ENCODE measurements around the gene NPAT. TPM values are rescaled to one million over a fixed set of nuclear protein-coding genes. Genes with fewer than 3 reads are reported as not detected.
"Not testable (repeated sequence)": the region's sequence is repeated elsewhere in the genome, so short reads cannot be mapped to it uniquely, and the experiment has no call there.

Gene NPAT
- total and polyA plus RNA-seq, 7 donors = 1.6 to 15.7 (median 12.1) TPM

DNA sequence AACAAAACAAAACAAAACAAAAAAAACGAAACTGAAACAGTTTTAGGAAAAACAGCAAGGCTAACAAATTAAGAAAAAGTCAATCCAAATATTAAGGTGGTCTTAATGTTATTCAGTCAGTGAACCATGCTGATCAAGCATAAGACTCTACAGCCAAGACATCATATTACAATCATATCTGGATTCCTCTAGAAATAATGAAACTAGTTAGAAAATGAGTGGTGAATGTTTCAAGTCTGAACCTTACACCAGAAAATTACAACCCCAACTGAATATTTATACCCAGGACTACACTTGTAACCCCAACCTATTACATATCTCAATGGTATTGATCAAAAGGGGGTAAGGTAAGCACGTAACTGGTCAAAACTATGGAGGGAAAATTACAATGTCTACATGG lies 52.3 kb downstream of the NPAT start:
- TF ChIP-seq POLR2A (IDR thresholded peaks at IDR 0.05) (no peak), POLR2AphosphoS5 (IDR thresholded peaks at IDR 0.05) (no peak), EP300 (IDR thresholded peaks at IDR 0.05) (no peak)
- TF ChIP-seq, protein P1, sequence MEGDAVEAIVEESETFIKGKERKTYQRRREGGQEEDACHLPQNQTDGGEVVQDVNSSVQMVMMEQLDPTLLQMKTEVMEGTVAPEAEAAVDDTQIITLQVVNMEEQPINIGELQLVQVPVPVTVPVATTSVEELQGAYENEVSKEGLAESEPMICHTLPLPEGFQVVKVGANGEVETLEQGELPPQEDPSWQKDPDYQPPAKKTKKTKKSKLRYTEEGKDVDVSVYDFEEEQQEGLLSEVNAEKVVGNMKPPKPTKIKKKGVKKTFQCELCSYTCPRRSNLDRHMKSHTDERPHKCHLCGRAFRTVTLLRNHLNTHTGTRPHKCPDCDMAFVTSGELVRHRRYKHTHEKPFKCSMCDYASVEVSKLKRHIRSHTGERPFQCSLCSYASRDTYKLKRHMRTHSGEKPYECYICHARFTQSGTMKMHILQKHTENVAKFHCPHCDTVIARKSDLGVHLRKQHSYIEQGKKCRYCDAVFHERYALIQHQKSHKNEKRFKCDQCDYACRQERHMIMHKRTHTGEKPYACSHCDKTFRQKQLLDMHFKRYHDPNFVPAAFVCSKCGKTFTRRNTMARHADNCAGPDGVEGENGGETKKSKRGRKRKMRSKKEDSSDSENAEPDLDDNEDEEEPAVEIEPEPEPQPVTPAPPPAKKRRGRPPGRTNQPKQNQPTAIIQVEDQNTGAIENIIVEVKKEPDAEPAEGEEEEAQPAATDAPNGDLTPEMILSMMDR (IDR thresholded peaks at IDR 0.05) = no peak
- no peaks in the 10 kb centered on the region for H3K9me3 ChIP-seq
- intact Hi-C loops (cut with DNase I) = no loop called here
- WGBS, 2 donors = 79 to 80% methylated on average over 2 of the region's 2 CpGs
- peaks cover 0 to 80% (median 12%) of the 10 kb centered on the region in 4 donors for H3K36me3 ChIP-seq
- H3K4me3 ChIP-seq = no peak overlapping the region
- no peak overlapping the region for H3K27ac ChIP-seq
- no peaks in the 10 kb centered on the region for H3K27me3 ChIP-seq
- no peaks in the 10 kb centered on the region for H3K4me1 ChIP-seq
- no peak for DNase-seq

DNA sequence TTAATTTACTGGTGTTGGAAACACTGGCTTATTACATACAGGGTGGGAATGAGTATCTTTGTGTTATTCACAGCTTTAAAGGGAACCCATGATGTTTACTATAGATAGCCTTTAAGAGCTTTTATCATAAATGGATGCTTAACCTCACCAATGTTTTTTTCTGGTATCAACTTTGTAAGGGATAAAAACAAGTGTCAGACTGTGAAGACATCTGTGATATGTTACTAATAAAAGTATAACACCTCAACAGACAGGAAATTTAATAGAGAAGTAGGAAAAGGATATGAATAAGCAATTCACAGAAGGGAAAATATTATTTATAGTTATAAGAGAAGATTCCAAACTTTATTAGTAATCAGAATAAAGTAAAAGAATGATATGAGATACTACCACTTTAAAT lies 54.8 kb downstream of the NPAT start:
- Histone ChIP-seq H3K4me3 (no peak overlapping the region), H3K27ac (no peak overlapping the region), H3K9me3 (no peaks in the 10 kb centered on the region), H3K4me1 (no peaks in the 10 kb centered on the region), H3K36me3 (peaks cover 3 to 82% (median 12%) of the 10 kb centered on the region in 4 donors), H3K27me3 (no peaks in the 10 kb centered on the region)
- TF ChIP-seq, protein P1 (IDR thresholded peaks at IDR 0.05) = no peak
- no peak for TF ChIP-seq POLR2A (IDR thresholded peaks at IDR 0.05)
- no peak for TF ChIP-seq EP300 (IDR thresholded peaks at IDR 0.05)
- no peak for TF ChIP-seq POLR2AphosphoS5 (IDR thresholded peaks at IDR 0.05)
- DNase-seq = no peak
- intact Hi-C loops (cut with DNase I) = no loop called here

GRCh38 chr11:108162878-108163277 lies 59.6 kb downstream of the NPAT start:
- H3K4me3 ChIP-seq; H3K27ac ChIP-seq; H3K27me3 ChIP-seq; DNase-seq; H3K4me1 ChIP-seq; intact Hi-C loops (cut with DNase I); H3K9me3 ChIP-seq: not testable (repeated sequence)
- peaks cover 9 to 100% (median 20%) of the 10 kb centered on the region in 4 donors for H3K36me3 ChIP-seq
- 79 to 96% methylated on average over 6 of the region's 6 CpGs for WGBS, 2 donors

DNA sequence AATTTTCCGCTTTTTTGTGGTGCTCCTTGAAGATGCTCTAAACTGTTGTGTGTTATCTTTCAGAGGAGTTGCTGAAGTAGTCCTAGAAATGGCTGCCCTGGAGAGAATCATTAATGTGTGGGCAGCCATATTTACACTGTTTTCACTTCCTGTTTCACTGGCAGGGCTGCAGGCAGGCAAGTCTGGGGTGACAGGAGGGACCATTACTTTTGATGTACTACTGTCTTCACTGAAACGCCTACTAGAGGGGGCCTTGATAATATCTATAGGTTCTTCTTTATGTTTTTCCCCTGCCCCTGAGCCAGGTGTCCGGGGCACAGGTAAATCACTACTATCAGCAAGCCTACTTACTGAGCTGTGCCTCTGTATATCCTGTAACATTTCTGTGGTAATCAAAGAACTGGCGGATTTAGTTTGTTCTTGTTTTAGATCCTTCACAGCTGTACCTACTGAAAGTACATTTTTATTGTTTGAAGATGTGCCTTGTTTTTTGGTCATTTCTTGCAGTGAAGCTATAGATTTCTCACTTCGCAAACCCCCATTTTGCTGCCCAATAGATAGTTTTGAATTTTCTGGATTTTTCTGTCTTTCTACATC lies 61.4 kb downstream of the NPAT start:
- TF ChIP-seq EP300 (IDR thresholded peaks at IDR 0.05) (no peak), POLR2AphosphoS5 (IDR thresholded peaks at IDR 0.05) (no peak), POLR2A (IDR thresholded peaks at IDR 0.05) (no peak)
- TF ChIP-seq, protein P1 (IDR thresholded peaks at IDR 0.05) = no peak
- peaks cover 9 to 83% (median 20%) of the 10 kb centered on the region in 4 donors for H3K36me3 ChIP-seq
- WGBS, 2 donors = 84 to 90% methylated on average over 5 of the region's 5 CpGs
- no peak for DNase-seq
- intact Hi-C loops (cut with DNase I) = no loop called here
- no peak overlapping the region for H3K4me3 ChIP-seq
- H3K27ac ChIP-seq = no peak overlapping the region
- no peaks in the 10 kb centered on the region for H3K4me1 ChIP-seq
- no peaks in the 10 kb centered on the region for H3K9me3 ChIP-seq
- H3K27me3 ChIP-seq = no peaks in the 10 kb centered on the region

DNA sequence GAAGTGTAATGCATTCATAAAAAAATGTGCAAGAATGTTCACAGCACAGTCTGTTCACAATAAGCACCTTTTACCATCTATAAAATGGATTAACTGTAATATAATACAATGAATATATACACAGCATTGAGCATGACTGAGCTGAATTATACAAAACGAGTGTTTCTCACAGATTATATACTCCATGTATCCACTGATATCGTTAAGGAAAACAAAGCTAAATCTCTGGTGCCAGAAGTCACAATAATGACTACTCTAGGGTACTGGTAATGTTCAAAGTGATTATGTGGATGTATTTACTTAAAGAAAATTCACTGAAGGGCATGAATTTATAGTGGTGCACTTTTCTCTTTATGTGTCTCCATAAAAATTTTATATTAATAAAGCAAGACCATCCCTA lies 67.8 kb downstream of the NPAT start:
- H3K4me1 ChIP-seq = no peaks in the 10 kb centered on the region
- DNase-seq = no peak
- no peaks in the 10 kb centered on the region for H3K27me3 ChIP-seq
- H3K4me3 ChIP-seq = no peak overlapping the region
- intact Hi-C loops (cut with DNase I) = no loop called here
- no peaks in the 10 kb centered on the region for H3K9me3 ChIP-seq
- H3K27ac ChIP-seq = no peak overlapping the region
- TF ChIP-seq POLR2A (IDR thresholded peaks at IDR 0.05) (no peak), POLR2AphosphoS5 (IDR thresholded peaks at IDR 0.05) (no peak), EP300 (IDR thresholded peaks at IDR 0.05) (no peak)
- TF ChIP-seq, protein P1 (IDR thresholded peaks at IDR 0.05) = no peak
- 74 to 83% methylated on average over 2 of the region's 2 CpGs for WGBS, 2 donors
- peaks cover 5 to 68% (median 10%) of the 10 kb centered on the region in 4 donors for H3K36me3 ChIP-seq
